OCI-LY3 (cell line): ENCODE data around the gene CARS2.

Source experiments
- CTCF ChIP-seq: fragments of 200-600, 300-600 bp; sonication (generic); IDR thresholded peaks from 2 replicates; pipeline ENCODE4 v1.5.1; 2014; ENCODE audit warnings: antibody characterized with exemption, low read length, low read depth
- EZH2phosphoT487 ChIP-seq: fragments of 200-600 bp; shearing (Covaris generic); IDR thresholded peaks from 2 replicates; pipeline ENCODE4 v1.6.1; 2018; ENCODE audit warnings: antibody characterized with exemption, mixed run types, low read depth

DNA sequence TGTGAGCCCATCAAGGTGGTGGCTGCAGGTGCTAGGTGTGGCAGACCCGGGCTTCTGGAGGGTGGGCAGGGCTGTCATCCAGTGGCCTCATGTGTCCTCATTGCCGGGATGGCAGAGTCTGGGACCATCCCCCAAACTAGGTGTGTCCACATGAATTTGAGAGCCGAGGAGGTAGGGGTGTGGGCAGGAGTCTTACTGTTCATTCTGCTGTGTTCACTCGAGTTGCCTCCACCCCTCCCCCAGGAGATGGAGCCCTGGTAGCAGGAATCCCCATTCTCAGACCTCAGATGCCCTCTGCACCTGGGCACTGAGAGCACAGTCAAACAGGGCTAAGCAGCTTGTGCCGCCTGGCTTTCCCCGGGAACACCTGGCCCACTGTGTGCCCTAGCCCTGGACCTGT, 68.2 kb downstream of the CARS2 start:
- no peak for TF ChIP-seq CTCF
- no peak for TF ChIP-seq EZH2phosphoT487
